Measurements from ENCODE around the gene ABCC1.
"Not testable (repeated sequence)": the region's sequence is repeated elsewhere in the genome, so short reads cannot be mapped to it uniquely, and the experiment has no call there.

The ABCC1 gene

GRCh38 chr16:15966420-15966819, 17.0 kb downstream of the ABCC1 start:
- in situ Hi-C loops (cut with MboI; ENCODE audit: low sequenced_read_pairs): no loop called here

- in situ Hi-C loops (cut with MboI; ENCODE audit: low sequenced_read_pairs): no loop called here
These were observed 17.6 kb downstream of the ABCC1 start for GRCh38 chr16:15966836-15967546.

GRCh38 chr16:15967655-15968315, 18.4 kb downstream of the ABCC1 start:
- in situ Hi-C loops (cut with MboI; ENCODE audit: low sequenced_read_pairs): no loop called here

GRCh38 chr16:15970202-15970601, 20.8 kb downstream of the ABCC1 start:
- in situ Hi-C loops (cut with MboI; ENCODE audit: low sequenced_read_pairs): no loop called here

- in situ Hi-C loops (cut with MboI; ENCODE audit: low sequenced_read_pairs): no loop called here
These were observed 21.5 kb downstream of the ABCC1 start for GRCh38 chr16:15970743-15971439.

- in situ Hi-C loops (cut with MboI; ENCODE audit: low sequenced_read_pairs): no loop called here
These were observed 22.0 kb downstream of the ABCC1 start for GRCh38 chr16:15971440-15971815.

- in situ Hi-C loops (cut with MboI; ENCODE audit: low sequenced_read_pairs): no loop called here
These were observed 22.8 kb downstream of the ABCC1 start for GRCh38 chr16:15972046-15972868.

- in situ Hi-C loops (cut with MboI; ENCODE audit: low sequenced_read_pairs): no loop called here
These were observed 24.0 kb downstream of the ABCC1 start for GRCh38 chr16:15973421-15973820.

GRCh38 chr16:15974057-15974456, 24.6 kb downstream of the ABCC1 start:
- in situ Hi-C loops (cut with MboI; ENCODE audit: low sequenced_read_pairs): no loop called here

- in situ Hi-C loops (cut with MboI; ENCODE audit: low sequenced_read_pairs): no loop called here
These were observed 25.8 kb downstream of the ABCC1 start for GRCh38 chr16:15975172-15975571.

- in situ Hi-C loops (cut with MboI; ENCODE audit: low sequenced_read_pairs): no loop called here
These were observed 26.9 kb downstream of the ABCC1 start for GRCh38 chr16:15976225-15976812.

GRCh38 chr16:15976929-15977637, 27.7 kb downstream of the ABCC1 start:
- in situ Hi-C loops (cut with MboI; ENCODE audit: low sequenced_read_pairs): no loop called here

- in situ Hi-C loops (cut with MboI; ENCODE audit: low sequenced_read_pairs): no loop called here
These were observed 30.4 kb downstream of the ABCC1 start for GRCh38 chr16:15979801-15980200.

GRCh38 chr16:15980329-15980728, 30.9 kb downstream of the ABCC1 start:
- in situ Hi-C loops (cut with MboI; ENCODE audit: low sequenced_read_pairs): no loop called here

GRCh38 chr16:15981382-15981781, 32.0 kb downstream of the ABCC1 start:
- in situ Hi-C loops (cut with MboI; ENCODE audit: low sequenced_read_pairs): no loop called here

GRCh38 chr16:15982194-15982915, 32.9 kb downstream of the ABCC1 start:
- in situ Hi-C loops (cut with MboI; ENCODE audit: low sequenced_read_pairs): not testable (repeated sequence)

GRCh38 chr16:15983898-15984297, 34.5 kb downstream of the ABCC1 start:
- in situ Hi-C loops (cut with MboI; ENCODE audit: low sequenced_read_pairs): no loop called here

- in situ Hi-C loops (cut with MboI; ENCODE audit: low sequenced_read_pairs): no loop called here
These were observed 35.7 kb downstream of the ABCC1 start for GRCh38 chr16:15985144-15985543.

- in situ Hi-C loops (cut with MboI; ENCODE audit: low sequenced_read_pairs): no loop called here
These were observed 36.8 kb downstream of the ABCC1 start for GRCh38 chr16:15986261-15986660.
